ENCODE data around the gene DDX20. TPM values are rescaled to one million over a fixed set of nuclear protein-coding genes. Genes with fewer than 3 reads are reported as not detected.

The DDX20 gene
- total RNA-seq, 1 donor from 2014 or later: 13.2 TPM

DNA sequence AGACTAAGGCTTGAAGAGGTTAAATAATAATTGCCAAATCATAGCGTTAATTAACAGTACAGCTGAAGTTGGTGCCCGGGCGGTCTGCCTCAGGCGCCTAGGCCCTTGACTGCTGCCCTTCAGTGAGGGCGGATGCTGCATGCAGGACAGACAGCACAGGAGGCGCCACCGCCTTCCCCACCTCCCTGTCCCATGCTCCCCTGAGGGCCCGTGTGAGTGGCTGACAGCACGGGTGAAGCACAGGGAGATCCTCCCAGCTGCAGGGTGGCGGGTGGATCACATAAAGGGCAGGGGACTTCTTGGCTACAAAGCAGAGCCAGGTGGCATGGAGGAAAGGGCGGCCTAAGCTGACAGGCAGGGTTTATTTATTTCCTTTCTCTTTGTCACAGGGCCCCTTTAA, 49.1 kb downstream of the DDX20 start:
- TF ChIP-seq, protein P1, sequence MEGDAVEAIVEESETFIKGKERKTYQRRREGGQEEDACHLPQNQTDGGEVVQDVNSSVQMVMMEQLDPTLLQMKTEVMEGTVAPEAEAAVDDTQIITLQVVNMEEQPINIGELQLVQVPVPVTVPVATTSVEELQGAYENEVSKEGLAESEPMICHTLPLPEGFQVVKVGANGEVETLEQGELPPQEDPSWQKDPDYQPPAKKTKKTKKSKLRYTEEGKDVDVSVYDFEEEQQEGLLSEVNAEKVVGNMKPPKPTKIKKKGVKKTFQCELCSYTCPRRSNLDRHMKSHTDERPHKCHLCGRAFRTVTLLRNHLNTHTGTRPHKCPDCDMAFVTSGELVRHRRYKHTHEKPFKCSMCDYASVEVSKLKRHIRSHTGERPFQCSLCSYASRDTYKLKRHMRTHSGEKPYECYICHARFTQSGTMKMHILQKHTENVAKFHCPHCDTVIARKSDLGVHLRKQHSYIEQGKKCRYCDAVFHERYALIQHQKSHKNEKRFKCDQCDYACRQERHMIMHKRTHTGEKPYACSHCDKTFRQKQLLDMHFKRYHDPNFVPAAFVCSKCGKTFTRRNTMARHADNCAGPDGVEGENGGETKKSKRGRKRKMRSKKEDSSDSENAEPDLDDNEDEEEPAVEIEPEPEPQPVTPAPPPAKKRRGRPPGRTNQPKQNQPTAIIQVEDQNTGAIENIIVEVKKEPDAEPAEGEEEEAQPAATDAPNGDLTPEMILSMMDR (IDR thresholded peaks at IDR 0.05; ENCODE audit: insufficient read depth, low read length, severe bottlenecking): no peak
- Histone ChIP-seq H3K36me3 (ENCODE audit: control insufficient read depth, insufficient read depth, low read length) (no peaks in the 10 kb centered on the region), H3K4me3 (ENCODE audit: low read depth, low read length) (no peak overlapping the region), H3K27me3 (ENCODE audit: control insufficient read depth, insufficient read depth, low read length) (peaks cover 2% of the 10 kb centered on the region)
- FAIRE-seq (no peak), DNase-seq (ENCODE audit: low read depth) (no peak)

DNA sequence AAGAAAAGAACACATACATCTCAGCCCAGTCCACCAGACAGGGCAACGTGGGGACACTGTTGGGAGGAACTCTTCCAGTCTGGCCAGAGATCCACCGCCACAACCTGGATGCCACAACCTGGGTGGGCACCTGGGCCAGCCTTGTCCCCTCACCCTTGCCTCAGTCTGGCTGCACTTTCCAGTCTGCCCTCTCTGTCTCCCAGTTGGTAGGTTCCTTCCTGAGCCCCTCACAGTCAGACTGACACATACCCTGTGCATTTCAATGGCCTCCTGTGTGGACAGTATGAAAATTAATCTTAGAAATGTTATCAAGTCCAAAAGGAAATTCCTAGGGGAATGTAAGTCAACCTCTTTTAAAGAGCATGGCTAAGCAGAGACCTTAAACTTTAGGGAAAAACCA, 49.5 kb downstream of the DDX20 start:
- H3K4me3 ChIP-seq (ENCODE audit: low read depth, low read length): no peak overlapping the region
- DNase-seq (ENCODE audit: low read depth) (no peak), FAIRE-seq (no peak)
- TF ChIP-seq, protein P1 (IDR thresholded peaks at IDR 0.05; ENCODE audit: insufficient read depth, low read length, severe bottlenecking): no peak
- peaks cover 2% of the 10 kb centered on the region for H3K27me3 ChIP-seq (ENCODE audit: control insufficient read depth, insufficient read depth, low read length)
- no peaks in the 10 kb centered on the region for H3K36me3 ChIP-seq (ENCODE audit: control insufficient read depth, insufficient read depth, low read length)

DNA sequence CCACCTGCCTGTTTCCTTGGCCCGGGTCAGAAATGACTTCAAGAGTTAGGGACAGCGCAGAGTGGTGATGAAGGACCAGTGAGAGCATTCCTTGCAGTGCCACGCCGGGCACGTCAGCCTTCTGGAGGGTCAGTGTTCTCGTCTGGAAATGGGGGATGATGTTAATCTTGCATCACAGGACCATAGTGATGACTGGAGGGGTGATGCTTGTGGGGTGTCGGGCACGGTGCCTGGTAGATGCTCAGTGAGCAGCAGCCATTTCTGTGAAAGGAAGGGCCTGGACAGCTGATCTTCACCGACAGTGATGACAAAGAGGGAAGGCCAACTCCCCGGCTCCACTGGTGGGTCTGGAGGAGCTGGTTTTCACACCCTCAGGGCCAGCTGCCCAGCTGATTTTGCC, 56.2 kb downstream of the DDX20 start:
- H3K4me3 ChIP-seq (ENCODE audit: low read depth, low read length): no peak overlapping the region
- FAIRE-seq (no peak), DNase-seq (ENCODE audit: low read depth) (no peak)
- no peaks in the 10 kb centered on the region for H3K36me3 ChIP-seq (ENCODE audit: control insufficient read depth, insufficient read depth, low read length)
- H3K27me3 ChIP-seq (ENCODE audit: control insufficient read depth, insufficient read depth, low read length): peaks cover 2% of the 10 kb centered on the region
- TF ChIP-seq, protein P1 (IDR thresholded peaks at IDR 0.05; ENCODE audit: insufficient read depth, low read length, severe bottlenecking): no peak

DNA sequence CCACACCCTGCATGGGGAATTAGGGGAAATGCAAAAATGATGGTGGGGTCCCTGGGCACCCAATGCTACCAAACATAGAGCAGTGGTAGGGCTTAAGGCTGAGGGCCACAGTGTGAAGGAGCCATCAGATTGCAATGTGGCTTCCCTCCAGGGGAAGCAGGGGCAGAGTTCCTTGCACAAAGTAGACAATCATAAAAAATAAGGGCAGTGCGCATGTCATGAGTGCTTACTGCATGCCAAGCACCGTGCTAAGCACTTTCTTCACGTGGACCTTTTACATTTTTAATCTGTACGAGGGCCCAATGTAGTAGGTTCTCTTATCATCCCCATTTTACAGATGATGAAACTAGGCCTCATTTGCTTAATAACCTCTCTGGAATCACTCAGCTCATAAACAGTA, 56.6 kb downstream of the DDX20 start:
- Histone ChIP-seq H3K27me3 (ENCODE audit: control insufficient read depth, insufficient read depth, low read length) (peaks cover 2% of the 10 kb centered on the region), H3K4me3 (ENCODE audit: low read depth, low read length) (no peak overlapping the region), H3K36me3 (ENCODE audit: control insufficient read depth, insufficient read depth, low read length) (no peaks in the 10 kb centered on the region)
- DNase-seq (ENCODE audit: low read depth) (no peak), FAIRE-seq (peak; percentile 73)
- TF ChIP-seq, protein P1 (IDR thresholded peaks at IDR 0.05; ENCODE audit: insufficient read depth, low read length, severe bottlenecking): no peak

DNA sequence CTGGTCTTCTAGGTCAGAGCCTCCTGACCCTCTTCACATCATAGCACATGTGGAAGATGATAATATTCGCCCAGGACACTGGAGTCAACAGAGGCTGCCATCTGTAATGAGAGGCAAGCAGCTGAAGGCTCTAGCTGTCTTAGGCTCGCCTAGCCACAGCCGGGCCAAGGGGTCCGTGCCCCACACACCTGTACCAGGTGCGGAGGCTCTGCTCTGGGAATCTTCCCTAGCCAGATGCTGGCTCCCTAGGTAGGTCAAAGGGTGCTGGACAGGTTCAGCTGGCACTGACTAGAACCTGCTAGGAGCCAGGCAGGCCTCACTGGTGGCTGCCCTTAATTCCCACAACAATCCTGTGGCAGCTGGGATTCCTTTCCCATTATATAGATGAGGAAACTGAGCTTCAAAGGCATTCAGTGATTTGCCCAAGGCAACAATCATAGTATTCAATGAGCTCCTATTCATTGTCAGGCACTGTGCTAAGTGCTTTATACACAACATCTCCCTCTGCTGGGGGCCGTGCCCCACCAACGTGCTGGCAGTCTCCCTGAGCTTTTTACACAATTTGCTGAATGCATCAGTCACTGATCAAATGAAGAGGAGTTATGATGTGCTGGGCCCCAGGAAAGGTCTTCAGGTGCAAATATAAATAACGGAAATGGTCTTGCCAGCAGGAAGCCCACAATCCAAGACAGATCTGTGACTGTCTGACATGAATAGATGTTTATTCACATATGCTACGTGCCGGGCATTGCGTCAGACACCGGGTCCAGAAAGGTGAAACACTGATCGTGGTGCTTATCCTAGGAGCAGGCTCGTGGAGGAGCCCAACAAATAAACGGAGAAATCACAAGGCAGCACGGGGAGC, 58.0 kb downstream of the DDX20 start:
- Histone ChIP-seq H3K27me3 (ENCODE audit: control insufficient read depth, insufficient read depth, low read length) (peaks cover 2% of the 10 kb centered on the region), H3K4me3 (ENCODE audit: low read depth, low read length) (no peak overlapping the region), H3K36me3 (ENCODE audit: control insufficient read depth, insufficient read depth, low read length) (no peaks in the 10 kb centered on the region)
- FAIRE-seq: no peak
- TF ChIP-seq, protein P1 (IDR thresholded peaks at IDR 0.05; ENCODE audit: insufficient read depth, low read length, severe bottlenecking): no peak
- no peak for DNase-seq (ENCODE audit: low read depth)

DNA sequence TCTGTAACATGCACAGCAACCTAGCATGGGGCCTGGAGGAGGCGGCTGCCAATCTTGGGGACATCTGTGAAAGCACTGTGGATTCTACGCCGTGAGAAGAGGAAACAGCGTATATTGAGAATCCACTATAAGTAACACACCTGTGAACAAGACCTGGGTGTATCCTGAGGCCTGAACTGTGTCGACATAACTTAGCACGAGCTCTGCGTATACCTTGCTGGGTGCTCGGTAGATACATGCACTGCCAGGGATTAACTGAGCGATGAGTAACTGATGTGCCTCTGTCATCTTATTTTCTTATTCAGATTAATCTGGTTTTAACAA, 58.6 kb downstream of the DDX20 start:
- DNase-seq (ENCODE audit: low read depth) (no peak), FAIRE-seq (no peak)
- TF ChIP-seq, protein P1 (IDR thresholded peaks at IDR 0.05; ENCODE audit: insufficient read depth, low read length, severe bottlenecking): no peak
- H3K36me3 ChIP-seq (ENCODE audit: control insufficient read depth, insufficient read depth, low read length): no peaks in the 10 kb centered on the region
- H3K27me3 ChIP-seq (ENCODE audit: control insufficient read depth, insufficient read depth, low read length): peaks cover 2% of the 10 kb centered on the region
- no peak overlapping the region for H3K4me3 ChIP-seq (ENCODE audit: low read depth, low read length)

Measured in bronchial epithelial cell (primary cell).